PC-9 (cell line): Measurements from ENCODE around the gene FURIN.

Source experiments
- CTCF ChIP-seq: fragments of 200-600 bp; sonication (generic); conservative IDR thresholded peaks from 2 replicates; pipeline ENCODE4 v1.6.1; 2017; ENCODE audit warnings: mixed run types, antibody characterized with exemption, mild to moderate bottlenecking, moderate library complexity
- EZH2 ChIP-seq: fragments of 200-600 bp; sonication (generic); IDR thresholded peaks from 2 replicates; pipeline ENCODE4 v1.8.0; 2017; ENCODE audit warnings: antibody characterized with exemption, low read depth

GRCh38 chr15:90895571-90896117 is 27.3 kb downstream of the FURIN start:
- TF ChIP-seq EZH2 (no peak), CTCF (no peak)
